Measurements from ENCODE around the gene HLCS.

HLCS gene

DNA sequence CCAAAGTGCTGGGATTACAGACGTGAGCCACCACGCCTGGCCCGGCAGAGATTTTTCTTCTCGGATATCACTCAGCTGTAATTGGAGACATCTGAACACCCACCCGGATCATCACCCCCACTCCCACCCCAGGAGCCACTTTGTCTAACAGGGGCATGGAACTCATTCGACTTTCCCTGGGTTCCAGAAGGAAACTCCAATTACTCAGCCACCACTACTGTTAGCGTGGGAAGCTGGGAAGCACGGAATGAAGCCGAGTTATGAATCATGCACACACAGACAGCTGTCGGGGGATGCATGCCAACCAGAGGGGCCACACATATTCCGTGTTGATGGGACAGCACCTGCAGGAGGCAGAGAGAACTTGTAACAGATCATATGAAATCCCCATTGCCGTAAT, 85.2 kb downstream of the HLCS start:
- no peak for DNase-seq (ENCODE audit: low spot score)

DNA sequence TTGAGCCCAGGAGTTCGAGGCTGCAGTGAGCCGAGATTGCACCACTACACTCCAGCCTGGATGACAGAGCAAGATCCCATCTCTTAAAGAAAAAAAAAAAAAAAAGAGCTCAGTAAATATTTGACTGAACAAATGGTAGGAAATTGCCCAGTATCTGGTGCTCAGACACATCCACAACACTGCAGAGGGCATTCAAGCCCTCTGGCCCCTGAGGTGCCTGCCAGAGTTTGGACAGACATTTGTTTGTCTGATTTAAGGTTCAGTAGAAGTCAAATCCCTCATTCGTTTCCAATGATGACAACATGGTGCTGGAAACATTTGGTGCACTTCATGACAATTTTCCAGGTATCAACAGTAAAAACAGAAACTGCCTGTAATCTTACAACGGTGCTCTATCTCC, 86.6 kb downstream of the HLCS start:
- DNase-seq (ENCODE audit: low spot score) = no peak

GRCh38 chr21:36877741-36878140, 88.7 kb downstream of the HLCS start:
- DNase-seq (ENCODE audit: low spot score) = no peak

DNA sequence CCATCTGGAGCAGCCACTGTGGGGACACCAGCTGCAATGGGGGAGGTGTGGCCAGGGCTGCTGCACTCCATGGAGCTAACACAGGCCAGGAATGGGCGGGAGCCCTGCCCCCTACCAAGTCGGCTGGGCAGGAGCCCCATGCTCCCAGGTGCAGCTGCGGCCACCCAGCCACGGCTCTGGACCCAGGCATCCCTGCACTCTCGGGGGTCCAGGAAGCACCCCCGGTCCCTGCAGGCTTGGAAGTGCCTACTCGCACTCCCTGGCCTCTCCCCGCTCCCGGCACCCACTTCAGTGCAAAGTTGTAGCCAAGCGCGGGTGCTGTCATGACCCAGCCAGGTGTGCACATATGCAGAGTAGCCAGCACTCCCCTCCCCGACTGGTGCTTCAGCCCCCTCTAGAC, 91.8 kb downstream of the HLCS start:
- DNase-seq (ENCODE audit: low spot score) = no peak

DNA sequence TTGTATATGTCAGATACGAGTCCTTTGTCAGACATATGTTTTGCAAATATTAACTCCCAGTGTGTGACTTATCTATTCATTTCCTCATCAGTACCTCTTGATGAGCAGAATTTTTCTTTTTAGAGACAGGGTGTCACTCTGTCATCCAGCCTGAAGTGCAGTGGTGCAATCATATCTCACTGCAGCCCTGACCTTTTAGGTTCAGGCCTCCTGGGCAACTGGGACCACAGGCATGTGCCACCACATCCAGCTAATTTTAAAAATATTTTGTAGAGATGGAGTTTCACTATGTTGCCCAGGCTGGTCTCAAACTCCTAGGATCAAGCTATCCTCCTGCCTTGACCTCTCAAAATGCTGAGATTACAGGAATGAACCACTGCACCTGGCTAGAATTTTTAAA, 93.0 kb downstream of the HLCS start:
- DNase-seq (ENCODE audit: low spot score) = no peak

DNA sequence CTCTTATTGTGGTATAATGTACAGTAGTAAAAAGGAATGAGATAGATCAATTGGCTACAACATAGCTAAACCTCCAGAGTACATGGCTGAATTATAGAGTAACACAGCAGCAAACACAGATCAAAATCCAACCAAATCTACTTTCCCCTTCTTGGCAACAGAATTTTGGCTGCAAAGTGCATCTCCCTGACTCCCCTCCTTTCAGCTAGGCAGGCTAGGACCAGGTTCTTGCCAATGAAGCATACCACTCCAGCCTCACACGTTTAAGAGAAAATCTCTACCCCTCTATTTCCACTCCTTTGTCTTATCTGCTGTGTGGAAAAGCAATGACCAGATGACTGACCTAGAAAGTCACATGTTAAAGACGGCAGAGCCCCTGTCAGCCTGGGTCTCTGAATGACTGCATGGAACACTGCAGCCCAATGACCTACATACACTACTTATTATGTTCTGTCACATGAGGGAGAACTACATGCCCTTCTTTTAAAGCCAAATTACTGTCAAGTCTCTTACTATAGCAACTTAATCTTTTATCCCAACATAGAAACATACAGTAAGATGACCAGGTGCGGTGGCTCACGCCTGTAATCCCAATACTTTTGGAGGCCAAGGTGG, 99.1 kb downstream of the HLCS start:
- no peak for DNase-seq (ENCODE audit: low spot score)

- no peak for DNase-seq (ENCODE audit: low spot score)
These were observed 100.0 kb downstream of the HLCS start for GRCh38 chr21:36866419-36866818.

- no peak for DNase-seq (ENCODE audit: low spot score)
These were observed 101.5 kb downstream of the HLCS start for GRCh38 chr21:36864974-36865373.

DNA sequence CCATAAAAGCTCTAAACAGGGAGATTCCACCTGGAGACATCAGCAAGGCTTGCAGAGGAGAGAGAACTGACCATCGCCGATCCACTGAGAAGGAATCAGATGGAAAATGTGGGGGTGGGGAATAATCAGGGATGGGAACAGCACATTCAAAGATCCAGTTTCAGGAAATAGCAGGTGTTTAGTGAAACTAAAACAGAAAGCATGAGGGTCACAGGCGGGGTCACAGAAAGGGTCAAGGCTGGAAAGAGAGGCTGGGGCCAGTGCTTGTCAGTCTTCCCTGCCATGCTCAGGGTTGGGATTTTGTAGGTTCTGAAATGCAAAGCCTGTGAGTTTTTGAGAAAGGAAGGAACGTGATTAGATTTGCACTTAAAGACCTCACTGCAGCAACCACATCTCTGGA, 103.2 kb downstream of the HLCS start:
- DNase-seq (ENCODE audit: low spot score) = no peak

GRCh38 chr21:36861595-36862323, 104.7 kb downstream of the HLCS start:
- DNase-seq (ENCODE audit: low spot score) = peak; percentile 17

DNA sequence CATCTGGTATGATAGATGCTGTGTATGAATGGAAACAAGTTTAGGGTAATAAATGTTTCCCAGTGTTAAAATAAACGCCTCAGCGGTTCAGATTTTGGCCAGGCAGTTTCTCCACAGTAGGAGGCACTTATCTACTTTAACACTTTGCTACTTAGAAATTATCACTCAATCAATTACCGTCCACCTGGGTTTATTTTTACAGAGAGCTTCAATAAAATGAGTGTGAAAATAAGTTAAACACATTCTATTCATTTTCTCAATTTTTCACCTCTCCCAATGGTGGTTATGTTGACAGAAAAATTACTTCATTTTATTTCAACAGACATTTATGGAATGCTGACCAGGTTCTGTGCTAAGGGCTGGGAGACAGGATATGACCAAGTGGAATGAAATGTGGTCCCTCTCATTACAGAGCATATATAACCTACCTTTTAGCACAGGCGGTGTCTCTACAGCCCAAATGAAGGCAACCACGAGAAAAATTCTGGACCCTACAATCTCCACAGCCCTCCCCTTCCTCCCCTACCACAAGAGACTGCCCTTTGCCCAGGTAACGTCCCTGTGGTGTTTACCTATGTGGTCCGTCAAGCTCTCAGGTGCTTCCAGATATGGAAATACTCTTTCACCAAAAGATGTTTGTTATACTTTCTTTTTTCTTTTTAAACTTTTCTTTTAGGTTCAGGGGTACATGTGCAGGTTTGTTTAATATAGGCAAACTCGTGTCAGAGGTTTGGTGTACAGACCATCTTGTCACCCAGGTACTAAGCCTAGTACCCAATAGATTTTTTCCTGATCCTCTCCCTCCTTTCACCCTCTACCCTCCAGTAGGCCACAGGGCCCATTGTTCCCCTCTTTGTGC, 105.5 kb downstream of the HLCS start:
- peak; percentile 94 for DNase-seq (ENCODE audit: low spot score)

- peak; percentile 93 for DNase-seq (ENCODE audit: low spot score)
These were observed 106.5 kb downstream of the HLCS start for GRCh38 chr21:36859744-36860501.

- DNase-seq (ENCODE audit: low spot score) = no peak
These were observed 108.0 kb downstream of the HLCS start for GRCh38 chr21:36858320-36858957.

- no peak for DNase-seq (ENCODE audit: low spot score)
These were observed 109.8 kb downstream of the HLCS start for GRCh38 chr21:36856643-36857042.

DNA sequence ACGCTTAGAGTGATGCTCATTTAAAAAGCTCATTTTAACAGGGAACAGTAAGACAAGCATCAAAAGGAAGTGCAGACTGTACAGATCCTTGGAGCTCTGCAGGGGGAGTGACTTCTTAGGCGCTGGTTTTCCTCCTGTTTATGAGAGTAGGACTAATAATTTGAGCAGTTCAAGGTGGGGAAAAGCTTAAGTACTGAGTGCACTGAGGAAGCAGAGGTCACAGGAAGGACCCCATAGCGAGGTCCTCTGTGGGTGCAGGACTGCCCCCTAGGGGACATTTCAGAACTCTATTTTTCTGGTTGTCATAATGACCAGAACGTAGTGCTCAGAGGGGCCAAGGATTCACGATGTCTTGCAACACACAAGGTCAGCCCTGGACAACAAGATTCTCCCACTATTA, 112.1 kb downstream of the HLCS start:
- peak; percentile 43 for DNase-seq (ENCODE audit: low spot score)

GRCh38 chr21:36852864-36853263, 113.6 kb downstream of the HLCS start:
- DNase-seq (ENCODE audit: low spot score) = no peak

GRCh38 chr21:36852293-36852692, 114.2 kb downstream of the HLCS start:
- no peak for DNase-seq (ENCODE audit: low spot score)

GRCh38 chr21:36851121-36851520, 115.3 kb downstream of the HLCS start:
- DNase-seq (ENCODE audit: low spot score) = no peak

- no peak for DNase-seq (ENCODE audit: low spot score)
These were observed 116.1 kb downstream of the HLCS start for GRCh38 chr21:36850372-36850771.

DNA sequence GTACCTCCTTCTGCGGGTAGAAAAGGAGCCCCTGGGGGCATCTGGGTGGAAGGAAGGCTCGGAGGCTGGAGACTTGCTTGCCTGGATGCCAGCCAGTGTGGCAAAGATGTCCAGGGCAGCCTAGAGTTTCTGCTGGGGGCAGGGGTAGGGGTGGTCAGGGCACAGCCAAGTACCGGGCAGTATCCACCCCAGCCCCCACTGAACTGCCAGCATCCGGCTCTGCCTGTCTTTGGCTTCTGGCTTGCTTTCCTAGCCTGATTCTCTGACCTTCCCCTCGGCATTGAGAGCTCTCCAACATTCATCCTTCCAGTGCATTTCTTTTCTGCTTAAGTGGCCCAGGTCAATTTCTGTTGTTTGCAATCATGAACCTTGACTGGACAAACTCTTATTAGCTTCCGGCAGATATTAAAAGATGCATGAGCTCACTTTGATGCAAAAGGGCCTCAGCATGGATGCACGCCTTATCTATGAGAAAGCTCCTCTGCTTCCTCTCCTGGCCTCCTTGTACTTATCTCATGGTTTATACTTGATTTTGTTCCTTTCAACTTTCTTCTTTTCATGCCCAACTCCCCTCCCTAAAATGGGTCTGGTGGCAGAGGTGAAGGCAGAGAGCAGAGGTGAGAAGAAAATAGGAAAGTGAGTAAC, 116.9 kb downstream of the HLCS start:
- DNase-seq (ENCODE audit: low spot score) = no peak

DNA sequence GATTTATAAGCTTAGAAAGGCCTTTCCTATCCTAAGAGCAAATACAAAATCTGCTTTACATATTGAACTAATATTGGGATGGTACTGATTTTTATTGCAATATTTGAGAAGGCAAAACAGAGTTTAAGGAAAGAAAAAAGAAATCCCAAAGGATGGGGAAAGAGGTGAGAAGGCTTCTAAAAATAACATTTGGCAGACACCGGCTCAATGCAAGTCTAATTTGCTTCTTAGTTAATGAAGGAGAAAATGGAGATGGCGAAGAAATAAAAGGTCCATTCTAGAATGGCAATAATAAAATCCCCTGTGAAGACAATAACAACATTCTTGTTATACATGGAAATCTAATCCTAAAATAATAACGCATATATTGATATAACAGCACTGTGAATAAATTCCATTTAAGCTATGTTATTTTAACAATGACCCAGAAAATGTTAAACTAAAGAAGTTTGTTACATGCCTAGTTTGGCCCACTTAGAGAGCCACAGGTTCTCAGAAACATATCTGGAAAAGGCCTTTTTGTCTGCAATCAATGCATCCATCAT, 117.7 kb downstream of the HLCS start:
- no peak for DNase-seq (ENCODE audit: low spot score)

Measured in SW480 (cell line).